Mammary epithelial cell (primary cell): ENCODE results near the gene ABHD6.

ENCODE experiments used
- CTCF ChIP-seq, 2 donors: IDR thresholded peaks in 1 of 2; conservative IDR thresholded peaks in 1 of 2; 2 replicates each; pipeline ENCODE4 v1.5.1; 2011 to 2012; ENCODE audit warnings: inconsistent platforms in 2 of 2, low read length in 2 of 2, mild to moderate bottlenecking in 2 of 2, control low read depth in 1 of 2, low read depth in 1 of 2; ENCODE audit not compliant: insufficient read depth in 1 of 2; ENCODE audit errors: extremely low read depth in 1 of 2
- EZH2 ChIP-seq: IDR thresholded peaks from 2 replicates; pipeline ENCODE4 v1.6.1; 2012; ENCODE audit warnings: low read length, inconsistent platforms, borderline replicate concordance

GRCh38 chr3:58190291-58190690 is 47.3 kb upstream of the ABHD6 start:
- TF ChIP-seq EZH2 (no peak), CTCF (conservative IDR thresholded peaks at IDR 0.05 in 1 of 2, IDR thresholded peaks at IDR 0.05 in 1 of 2; ENCODE audit: extremely low read depth in 1 of 2, insufficient read depth in 1 of 2, low read depth in 1 of 2, low read length in 2 of 2) (no peak)
